NCI-H1694 (cell line): ENCODE measurements around the gene CPED1.
"Not testable (repeated sequence)": the region's sequence is repeated elsewhere in the genome, so short reads cannot be mapped to it uniquely, and the experiment has no call there.

ENCODE experiments used
- DNase-seq: peaks from one replicate; lab custom pipeline; 2025; lab: John Stamatoyannopoulos, UW

CPED1 gene

DNA sequence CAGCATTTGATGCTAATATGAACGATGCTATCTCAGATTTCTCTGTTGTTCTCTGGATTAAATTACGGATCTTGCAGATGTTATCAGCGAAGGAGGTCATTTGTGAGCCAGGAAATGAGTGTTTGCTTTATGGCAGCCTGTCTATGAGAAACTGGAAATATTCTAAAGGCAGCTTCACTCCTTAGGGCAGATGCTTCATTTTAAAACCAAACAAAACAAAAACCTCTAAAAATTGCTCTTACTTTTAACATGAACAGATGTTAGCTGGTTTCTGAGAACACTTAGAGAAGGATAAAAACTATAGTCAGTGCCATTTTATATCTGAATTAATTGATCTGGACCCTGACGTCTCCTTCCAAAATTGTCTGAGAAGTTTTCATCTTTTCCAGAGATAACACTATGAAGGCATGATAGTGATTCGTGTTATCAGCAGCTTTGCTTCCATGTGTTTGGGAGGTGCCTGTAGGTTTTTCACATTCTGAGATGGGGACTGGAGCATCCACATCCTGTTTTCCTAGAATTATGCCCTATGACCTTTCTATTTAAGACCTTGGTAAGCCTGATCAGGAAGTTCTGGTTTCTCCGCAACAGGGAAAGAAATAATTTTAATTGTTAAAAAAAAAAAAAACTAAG, 53.1 kb downstream of the CPED1 start:
- DNase-seq: no peak

DNA sequence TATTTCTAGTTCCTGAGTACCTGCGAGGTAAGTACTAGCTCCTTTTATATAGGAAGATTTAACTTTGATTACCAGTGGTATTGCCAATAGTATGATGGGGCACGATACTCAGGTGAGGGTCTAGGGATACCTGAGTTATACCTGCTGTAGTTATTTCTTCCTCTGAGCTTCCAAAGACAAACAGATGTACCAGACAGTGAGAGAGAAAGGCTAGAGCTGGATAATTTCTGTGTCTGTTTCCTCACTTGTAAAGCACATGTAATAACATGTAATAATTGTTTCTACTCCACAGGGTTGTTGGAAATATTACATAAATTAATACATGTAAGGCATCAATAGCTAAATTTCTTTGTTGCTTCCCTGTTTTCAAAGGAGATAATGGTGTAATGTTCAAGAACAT, 53.7 kb downstream of the CPED1 start:
- DNase-seq: no peak

GRCh38 chr7:121042899-121043298, 54.4 kb downstream of the CPED1 start:
- DNase-seq: no peak

GRCh38 chr7:121043314-121044234, 55.1 kb downstream of the CPED1 start:
- no peak for DNase-seq

- no peak for DNase-seq
These were observed 56.6 kb downstream of the CPED1 start for GRCh38 chr7:121045090-121045489.

- no peak for DNase-seq
These were observed 57.5 kb downstream of the CPED1 start for GRCh38 chr7:121046009-121046408.

DNA sequence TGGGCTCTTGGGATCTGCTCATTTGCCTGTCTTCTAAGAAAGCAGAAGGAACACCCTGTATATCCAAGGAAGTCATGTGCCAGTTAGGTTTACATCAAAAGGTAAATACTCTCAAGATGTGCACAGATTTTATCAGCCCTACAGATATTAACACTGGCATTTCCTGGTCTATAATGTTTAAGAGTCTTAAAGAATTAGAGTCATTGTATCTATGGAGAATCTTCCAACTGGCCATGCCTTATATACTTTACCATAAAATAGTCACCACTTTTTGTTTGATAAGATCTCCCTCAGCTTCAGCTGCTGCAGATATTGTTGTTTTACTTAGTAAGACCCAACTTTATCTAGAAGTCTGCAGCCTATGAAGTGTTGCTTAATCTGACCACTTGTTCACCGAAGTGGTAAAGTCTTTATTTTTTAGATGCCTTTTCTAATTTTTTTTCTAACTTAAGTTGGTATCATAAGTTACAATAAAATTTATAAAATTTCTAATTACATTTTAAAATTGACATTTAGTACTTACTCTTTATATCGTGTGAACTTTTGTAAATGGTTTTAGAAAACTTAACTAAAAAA, 58.5 kb downstream of the CPED1 start:
- no peak for DNase-seq

DNA sequence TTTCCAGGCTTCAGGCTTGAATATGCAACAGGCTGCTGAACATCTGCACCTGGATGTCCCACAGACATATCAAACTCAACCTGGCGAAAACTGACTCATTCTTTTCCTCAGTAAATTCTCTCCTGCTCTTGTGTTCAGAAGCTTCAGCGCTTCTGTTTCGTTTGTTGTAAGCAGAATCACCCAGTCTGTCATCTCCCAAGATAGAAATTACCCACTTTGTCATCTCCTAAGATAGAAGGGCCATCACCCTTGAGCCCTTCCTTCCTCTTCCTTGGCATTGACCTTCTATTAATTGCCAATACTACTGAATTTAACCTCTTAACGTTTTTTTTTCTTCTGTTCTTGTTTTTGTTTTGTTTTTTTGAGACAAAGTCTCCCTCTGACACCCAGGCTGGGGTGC, 59.7 kb downstream of the CPED1 start:
- no peak for DNase-seq

- DNase-seq: no peak
These were observed 60.7 kb downstream of the CPED1 start for GRCh38 chr7:121049028-121049791.

- DNase-seq: no peak
These were observed 61.4 kb downstream of the CPED1 start for GRCh38 chr7:121049897-121050296.

GRCh38 chr7:121053219-121053618, 64.7 kb downstream of the CPED1 start:
- no peak for DNase-seq

DNA sequence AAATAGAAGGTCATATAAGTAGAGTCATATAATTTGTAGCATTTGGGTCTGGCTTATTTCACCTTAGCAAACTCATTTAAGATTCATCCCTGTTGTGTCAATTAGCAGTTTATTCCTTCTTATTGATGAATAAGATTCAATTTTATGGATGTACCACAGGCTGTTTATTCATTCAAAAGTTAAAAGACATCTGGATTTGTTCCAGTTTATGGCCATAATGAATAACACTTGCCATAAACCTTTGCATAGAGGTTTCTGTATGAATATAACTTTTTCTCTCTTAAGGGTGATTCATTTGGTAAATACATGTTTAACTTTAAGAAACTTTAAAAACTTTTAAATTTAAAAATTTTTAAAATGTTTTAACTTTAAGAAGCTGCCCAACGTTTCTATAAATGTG, 66.4 kb downstream of the CPED1 start:
- no peak for DNase-seq

GRCh38 chr7:121057878-121058277, 69.4 kb downstream of the CPED1 start:
- no peak for DNase-seq

DNA sequence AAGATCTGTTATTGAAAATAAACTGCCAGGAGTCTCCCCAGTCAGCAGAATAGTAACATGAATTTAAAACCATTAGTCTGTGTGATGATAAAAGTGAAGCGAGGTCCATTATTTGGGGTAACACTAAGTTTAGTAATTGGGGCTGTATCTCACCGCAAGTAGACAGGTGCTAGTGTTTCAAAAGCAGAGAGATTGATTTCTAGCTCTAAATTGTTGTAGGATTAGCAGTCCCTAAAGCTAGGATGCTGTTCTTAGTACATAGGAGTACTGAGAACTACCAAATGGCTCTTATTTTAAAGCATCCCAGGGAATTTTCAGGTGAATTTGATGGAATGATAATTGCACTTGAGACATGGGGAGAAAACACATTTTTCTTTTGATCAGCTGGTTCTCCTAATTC, 70.5 kb downstream of the CPED1 start:
- no peak for DNase-seq

DNA sequence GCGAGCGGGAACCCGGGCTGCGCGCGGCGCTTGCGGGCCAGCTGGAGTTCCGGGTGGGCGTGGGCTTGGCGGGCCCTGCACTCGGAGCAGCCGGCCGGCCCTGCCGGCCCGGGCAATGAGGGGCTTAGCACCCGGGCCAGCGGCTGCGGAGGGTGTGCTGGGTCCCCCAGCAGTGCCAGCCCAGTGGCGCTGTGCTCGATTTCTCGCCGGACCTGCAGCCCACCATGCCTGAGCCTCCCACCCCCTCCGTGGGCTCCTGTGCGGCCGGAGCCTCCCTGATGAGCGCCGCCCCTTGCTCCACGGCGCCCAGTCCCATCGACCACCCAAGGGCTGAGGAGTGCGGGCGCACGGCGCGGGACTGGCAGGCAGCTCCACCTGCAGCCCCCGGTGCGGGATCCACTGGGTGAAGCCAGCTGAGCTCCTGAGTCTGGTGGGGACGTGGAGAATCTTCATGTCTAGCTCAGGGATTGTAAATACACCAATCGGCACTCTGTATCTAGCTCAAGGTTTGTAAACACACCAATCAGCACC, 71.5 kb downstream of the CPED1 start:
- not testable (repeated sequence) for DNase-seq

GRCh38 chr7:121061677-121062582, 73.4 kb downstream of the CPED1 start:
- no peak for DNase-seq

DNA sequence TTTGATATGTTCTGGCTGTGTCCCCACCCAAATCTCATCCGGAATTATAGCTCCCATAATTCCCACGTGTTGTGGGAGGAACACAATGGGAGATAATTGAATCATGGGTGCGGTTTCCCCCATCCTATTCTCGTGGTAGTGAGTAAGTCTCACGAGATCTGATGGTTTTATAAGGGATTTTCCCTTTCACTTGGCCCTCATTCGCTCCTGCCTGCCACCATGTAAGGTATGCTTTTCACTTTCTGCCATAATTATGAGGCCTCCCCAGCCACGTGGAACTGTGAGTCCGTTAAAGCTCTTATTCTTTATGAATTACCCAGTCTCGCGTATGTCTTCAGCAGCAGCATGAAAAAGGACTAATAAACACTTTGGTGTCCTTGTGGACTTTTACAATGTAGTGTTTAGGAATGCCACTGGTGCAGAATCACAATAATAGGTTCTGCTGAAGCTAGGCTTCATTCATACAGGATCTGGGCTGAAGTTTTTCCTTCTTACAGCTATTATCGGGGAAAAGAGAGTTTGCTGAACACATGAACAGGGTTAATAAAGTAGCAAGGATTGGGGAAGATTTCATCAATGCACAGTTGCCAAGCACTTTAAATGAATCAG, 74.3 kb downstream of the CPED1 start:
- no peak for DNase-seq

- DNase-seq: not testable (repeated sequence)
These were observed 79.2 kb downstream of the CPED1 start for GRCh38 chr7:121067717-121068116.

DNA sequence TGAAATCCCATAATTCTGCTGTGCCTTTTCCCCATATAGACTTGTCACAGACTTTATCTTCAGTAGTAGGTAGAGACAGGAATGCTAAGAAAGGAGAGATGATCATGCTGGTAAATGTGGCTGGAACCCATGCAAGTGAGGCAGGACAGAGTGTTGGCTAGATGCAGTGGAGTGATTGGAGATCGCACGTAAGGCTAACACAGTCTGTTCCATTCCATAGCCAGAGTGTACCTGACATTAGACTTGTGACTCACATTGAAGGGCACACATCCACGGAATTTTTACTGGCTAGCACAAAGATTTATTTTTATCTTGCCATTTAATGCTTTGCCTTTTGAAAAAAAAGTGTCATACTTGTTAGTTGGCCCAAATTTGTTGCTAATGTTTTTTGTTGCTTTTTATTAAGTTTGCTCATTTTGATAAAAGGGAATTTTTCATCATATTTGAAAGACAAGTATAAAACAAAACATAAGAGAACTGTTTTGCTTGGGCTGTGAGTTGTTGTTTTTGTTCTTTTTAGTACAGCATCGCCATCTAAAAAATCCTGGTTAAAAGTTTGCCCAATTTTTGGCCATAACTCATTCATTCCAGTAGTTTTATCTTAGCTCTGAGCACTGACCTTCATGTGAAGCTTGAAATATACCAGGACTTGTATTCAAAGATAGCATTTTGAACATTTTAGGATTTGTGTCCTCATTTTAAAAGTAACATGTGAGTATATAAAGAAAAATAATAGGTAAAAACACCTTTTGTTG, 81.0 kb downstream of the CPED1 start:
- no peak for DNase-seq

DNA sequence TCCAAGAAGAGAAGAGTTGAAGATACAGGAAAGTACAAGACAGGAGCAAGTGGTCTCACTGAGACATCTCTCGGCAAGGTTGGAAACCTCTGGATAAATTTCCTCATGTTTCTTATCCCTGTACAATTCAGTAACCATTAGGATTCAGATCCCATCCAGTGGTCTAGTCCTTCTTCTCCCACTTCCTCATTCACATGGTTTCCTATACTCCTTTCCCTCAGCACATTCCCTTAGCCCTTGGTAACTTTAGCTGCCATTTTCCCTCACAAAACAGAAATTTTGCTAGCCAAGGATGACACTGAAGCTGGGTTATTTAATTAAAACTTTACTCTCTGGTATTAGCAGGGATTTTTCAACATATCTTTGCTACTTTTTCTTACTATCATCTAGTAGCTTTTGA, 82.6 kb downstream of the CPED1 start:
- no peak for DNase-seq
